ENCODE results near the gene STXBP5L. TPM values are rescaled to one million over a fixed set of nuclear protein-coding genes. Genes with fewer than 3 reads are reported as not detected.

The STXBP5L gene
- total RNA-seq, 1 experiment from 2014 or later = 5.9 TPM

DNA sequence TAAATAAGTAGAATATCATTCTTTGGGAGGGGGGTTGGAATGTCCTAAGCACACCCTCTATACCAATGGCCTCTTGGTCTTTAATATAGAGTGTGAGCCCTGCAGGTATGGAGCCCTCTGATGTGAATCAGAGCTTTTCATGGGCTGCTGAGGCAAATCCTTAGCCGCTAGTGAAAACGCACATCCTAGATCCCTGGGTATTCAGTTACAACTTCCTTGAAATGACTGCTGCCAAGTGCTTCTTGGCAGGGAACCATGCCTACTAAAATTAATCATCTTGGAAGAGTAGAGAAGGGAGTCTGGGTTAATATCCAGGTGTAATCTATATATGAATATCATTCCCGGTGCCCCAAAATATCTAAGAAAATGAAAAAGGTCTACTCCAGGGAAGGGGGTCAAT lies 528.6 kb downstream of the STXBP5L start (continued):
- TF ChIP-seq ZNF121 (CRISPR knock-in tag; IDR thresholded peaks at IDR 0.05) = no peak
- TF ChIP-seq ZNF317 (CRISPR knock-in tag; IDR thresholded peaks at IDR 0.05; ENCODE audit: borderline replicate concordance, low read depth) = no peak
- no peak for TF ChIP-seq NFYB (CRISPR knock-in tag; conservative IDR thresholded peaks at IDR 0.05; ENCODE audit: low read depth)
- no peak for TF ChIP-seq RORB (CRISPR knock-in tag; IDR thresholded peaks at IDR 0.05)
- no peak for TF ChIP-seq MYBL2 (CRISPR knock-in tag; IDR thresholded peaks at IDR 0.05)
- TF ChIP-seq TP53 (CRISPR knock-in tag; IDR thresholded peaks at IDR 0.05) = no peak
- TF ChIP-seq, protein P1, sequence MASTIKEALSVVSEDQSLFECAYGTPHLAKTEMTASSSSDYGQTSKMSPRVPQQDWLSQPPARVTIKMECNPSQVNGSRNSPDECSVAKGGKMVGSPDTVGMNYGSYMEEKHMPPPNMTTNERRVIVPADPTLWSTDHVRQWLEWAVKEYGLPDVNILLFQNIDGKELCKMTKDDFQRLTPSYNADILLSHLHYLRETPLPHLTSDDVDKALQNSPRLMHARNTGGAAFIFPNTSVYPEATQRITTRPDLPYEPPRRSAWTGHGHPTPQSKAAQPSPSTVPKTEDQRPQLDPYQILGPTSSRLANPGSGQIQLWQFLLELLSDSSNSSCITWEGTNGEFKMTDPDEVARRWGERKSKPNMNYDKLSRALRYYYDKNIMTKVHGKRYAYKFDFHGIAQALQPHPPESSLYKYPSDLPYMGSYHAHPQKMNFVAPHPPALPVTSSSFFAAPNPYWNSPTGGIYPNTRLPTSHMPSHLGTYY (CRISPR knock-in tag; IDR thresholded peaks at IDR 0.05) = no peak
- TF ChIP-seq KAT7 (CRISPR knock-in tag; IDR thresholded peaks at IDR 0.05; ENCODE audit: borderline replicate concordance) = no peak

DNA sequence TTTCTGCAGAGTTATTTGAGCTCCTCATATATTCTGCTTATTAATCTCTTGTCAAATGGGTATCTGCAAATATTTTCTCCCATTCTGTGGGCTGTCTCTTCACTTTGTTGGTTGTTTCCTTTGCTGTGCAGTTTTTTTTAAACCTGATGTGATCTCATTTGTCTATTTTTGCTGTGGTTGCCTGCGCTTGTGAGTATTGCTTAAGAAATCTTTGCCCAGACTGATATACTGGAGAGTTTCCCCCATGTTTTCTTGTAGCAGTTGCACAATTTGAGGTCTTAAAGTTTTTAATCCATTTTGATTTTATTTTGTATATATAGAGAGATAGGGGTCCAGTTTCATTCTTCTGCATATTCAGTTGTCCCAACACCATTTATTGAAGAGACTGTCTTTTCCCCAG lies 535.5 kb downstream of the STXBP5L start:
- DNase-seq (ENCODE audit: low spot score) (no peak), ATAC-seq (no peak)
- peaks cover 38% of the 10 kb centered on the region for H3K36me3 Mint-ChIP-seq
- TF ChIP-seq, protein P2, sequence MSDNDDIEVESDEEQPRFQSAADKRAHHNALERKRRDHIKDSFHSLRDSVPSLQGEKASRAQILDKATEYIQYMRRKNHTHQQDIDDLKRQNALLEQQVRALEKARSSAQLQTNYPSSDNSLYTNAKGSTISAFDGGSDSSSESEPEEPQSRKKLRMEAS (CRISPR knock-in tag; IDR thresholded peaks at IDR 0.05) = no peak
- TF ChIP-seq, protein P3, sequence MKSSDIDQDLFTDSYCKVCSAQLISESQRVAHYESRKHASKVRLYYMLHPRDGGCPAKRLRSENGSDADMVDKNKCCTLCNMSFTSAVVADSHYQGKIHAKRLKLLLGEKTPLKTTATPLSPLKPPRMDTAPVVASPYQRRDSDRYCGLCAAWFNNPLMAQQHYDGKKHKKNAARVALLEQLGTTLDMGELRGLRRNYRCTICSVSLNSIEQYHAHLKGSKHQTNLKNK (CRISPR knock-in tag; IDR thresholded peaks at IDR 0.05) = no peak
- TF ChIP-seq, protein P4, sequence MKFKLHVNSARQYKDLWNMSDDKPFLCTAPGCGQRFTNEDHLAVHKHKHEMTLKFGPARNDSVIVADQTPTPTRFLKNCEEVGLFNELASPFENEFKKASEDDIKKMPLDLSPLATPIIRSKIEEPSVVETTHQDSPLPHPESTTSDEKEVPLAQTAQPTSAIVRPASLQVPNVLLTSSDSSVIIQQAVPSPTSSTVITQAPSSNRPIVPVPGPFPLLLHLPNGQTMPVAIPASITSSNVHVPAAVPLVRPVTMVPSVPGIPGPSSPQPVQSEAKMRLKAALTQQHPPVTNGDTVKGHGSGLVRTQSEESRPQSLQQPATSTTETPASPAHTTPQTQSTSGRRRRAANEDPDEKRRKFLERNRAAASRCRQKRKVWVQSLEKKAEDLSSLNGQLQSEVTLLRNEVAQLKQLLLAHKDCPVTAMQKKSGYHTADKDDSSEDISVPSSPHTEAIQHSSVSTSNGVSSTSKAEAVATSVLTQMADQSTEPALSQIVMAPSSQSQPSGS (CRISPR knock-in tag; IDR thresholded peaks at IDR 0.05; ENCODE audit: borderline replicate concordance, low read depth) = no peak
- no peak for TF ChIP-seq SMAD3 (CRISPR knock-in tag; IDR thresholded peaks at IDR 0.05; ENCODE audit: borderline replicate concordance)
- TF ChIP-seq, protein P5, sequence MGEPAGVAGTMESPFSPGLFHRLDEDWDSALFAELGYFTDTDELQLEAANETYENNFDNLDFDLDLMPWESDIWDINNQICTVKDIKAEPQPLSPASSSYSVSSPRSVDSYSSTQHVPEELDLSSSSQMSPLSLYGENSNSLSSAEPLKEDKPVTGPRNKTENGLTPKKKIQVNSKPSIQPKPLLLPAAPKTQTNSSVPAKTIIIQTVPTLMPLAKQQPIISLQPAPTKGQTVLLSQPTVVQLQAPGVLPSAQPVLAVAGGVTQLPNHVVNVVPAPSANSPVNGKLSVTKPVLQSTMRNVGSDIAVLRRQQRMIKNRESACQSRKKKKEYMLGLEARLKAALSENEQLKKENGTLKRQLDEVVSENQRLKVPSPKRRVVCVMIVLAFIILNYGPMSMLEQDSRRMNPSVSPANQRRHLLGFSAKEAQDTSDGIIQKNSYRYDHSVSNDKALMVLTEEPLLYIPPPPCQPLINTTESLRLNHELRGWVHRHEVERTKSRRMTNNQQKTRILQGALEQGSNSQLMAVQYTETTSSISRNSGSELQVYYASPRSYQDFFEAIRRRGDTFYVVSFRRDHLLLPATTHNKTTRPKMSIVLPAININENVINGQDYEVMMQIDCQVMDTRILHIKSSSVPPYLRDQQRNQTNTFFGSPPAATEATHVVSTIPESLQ (CRISPR knock-in tag; IDR thresholded peaks at IDR 0.05) = no peak
- TF ChIP-seq NR2C2 (CRISPR knock-in tag; IDR thresholded peaks at IDR 0.05) = no peak
- no peak for TF ChIP-seq KAT7 (CRISPR knock-in tag; IDR thresholded peaks at IDR 0.05; ENCODE audit: borderline replicate concordance)
- TF ChIP-seq MYBL2 (CRISPR knock-in tag; IDR thresholded peaks at IDR 0.05) = no peak
- TF ChIP-seq TP53 (CRISPR knock-in tag; IDR thresholded peaks at IDR 0.05) = no peak
- no peak for TF ChIP-seq CREB1 (CRISPR knock-in tag; IDR thresholded peaks at IDR 0.05)
- TF ChIP-seq, protein P6, sequence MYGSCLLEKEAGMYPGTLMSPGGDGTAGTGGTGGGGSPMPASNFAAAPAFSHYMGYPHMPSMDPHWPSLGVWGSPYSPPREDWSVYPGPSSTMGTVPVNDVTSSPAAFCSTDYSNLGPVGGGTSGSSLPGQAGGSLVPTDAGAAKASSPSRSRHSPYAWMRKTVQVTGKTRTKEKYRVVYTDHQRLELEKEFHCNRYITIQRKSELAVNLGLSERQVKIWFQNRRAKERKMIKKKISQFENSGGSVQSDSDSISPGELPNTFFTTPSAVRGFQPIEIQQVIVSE (CRISPR knock-in tag; IDR thresholded peaks at IDR 0.05; ENCODE audit: borderline replicate concordance) = no peak
- no peak for TF ChIP-seq ATF1 (CRISPR knock-in tag; IDR thresholded peaks at IDR 0.05)
- TF ChIP-seq GTF2I (CRISPR knock-in tag; conservative IDR thresholded peaks at IDR 0.05) = no peak
- TF ChIP-seq NFE2L1 (CRISPR knock-in tag; IDR thresholded peaks at IDR 0.05) = no peak
- no peak for TF ChIP-seq GRHL2 (CRISPR knock-in tag; IDR thresholded peaks at IDR 0.05; ENCODE audit: insufficient replicate concordance, severe bottlenecking)
- H3K4me1 Mint-ChIP-seq = no peaks in the 10 kb centered on the region
- H3K27me3 Mint-ChIP-seq (ENCODE audit: low read depth) = no peaks in the 10 kb centered on the region
- no peaks in the 10 kb centered on the region for H3K9me3 Mint-ChIP-seq
- H3K27ac Mint-ChIP-seq = no peak overlapping the region
- POLR2A ChIA-PET = no interaction called here
- CTCF ChIA-PET = no interaction called here
- H3K4me3 Mint-ChIP-seq = no peak overlapping the region

All from WTC11 (cell line).